Adipocyte (in vitro differentiated cells): ENCODE measurements around the gene CCNT2.
A peak's percentile ranks its signal among the peaks of the same experiment; 100 is the strongest.

Experiments used
- DNase-seq: peaks from one replicate; pipeline ENCODE4 v3.0.0-alpha.2; 2015; ENCODE audit warnings: low read depth
- H3K27me3 ChIP-seq: replicated peaks from 2 replicates; pipeline ENCODE4 v1.7.0; 2013; ENCODE audit warnings: mild to moderate bottlenecking, low read length, moderate library complexity; ENCODE audit not compliant: control insufficient read depth, insufficient read depth
- H3K36me3 ChIP-seq: 2 replicates; pipeline ENCODE4 v1.7.0; 2013; ENCODE audit warnings: low read length, mild to moderate bottlenecking, moderate library complexity; ENCODE audit not compliant: control insufficient read depth, insufficient read depth, severe bottlenecking
- H3K4me1 ChIP-seq: 2 replicates; pipeline ENCODE4 v1.7.0; 2013; ENCODE audit warnings: mild to moderate bottlenecking, low read length, moderate library complexity; ENCODE audit not compliant: control insufficient read depth, insufficient read depth
- H3K4me3 ChIP-seq: 2 replicates; pipeline ENCODE4 v1.7.0; 2013; ENCODE audit warnings: mild to moderate bottlenecking, low read length, moderate library complexity
- H3K9ac ChIP-seq: 2 replicates; pipeline ENCODE4 v1.7.0; 2013; ENCODE audit warnings: mild to moderate bottlenecking, low read length, moderate library complexity
- H3K9me3 ChIP-seq: 2 replicates; pipeline ENCODE4 v1.7.0; 2013; ENCODE audit warnings: mild to moderate bottlenecking, low read length, moderate library complexity; ENCODE audit not compliant: control insufficient read depth

Gene CCNT2

DNA sequence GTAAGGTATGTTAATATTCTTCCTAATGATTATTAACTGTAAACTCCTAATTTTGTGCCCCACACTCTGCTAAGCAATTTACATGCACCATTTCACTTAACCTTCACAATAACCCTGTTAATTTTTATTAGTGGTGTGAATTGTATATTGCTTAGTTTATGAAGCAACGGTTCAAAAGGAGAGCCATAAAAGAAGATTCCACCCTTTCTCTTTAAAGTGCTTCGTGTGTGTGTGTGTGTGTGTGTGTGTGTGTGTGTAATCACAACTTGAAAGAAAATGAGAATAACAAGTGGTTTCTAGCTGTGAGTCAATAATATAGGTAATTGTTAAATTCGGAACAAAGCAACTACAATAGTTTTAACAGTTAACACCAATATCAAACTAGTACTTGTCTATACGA, 60.6 kb downstream of the CCNT2 start:
- DNase-seq = no peak
- Histone ChIP-seq H3K9me3 (no peaks in the 10 kb centered on the region), H3K4me1 (no peaks in the 10 kb centered on the region), H3K27me3 (peaks cover 4% of the 10 kb centered on the region), H3K9ac (no peak overlapping the region), H3K4me3 (no peak overlapping the region), H3K36me3 (no peaks in the 10 kb centered on the region)

DNA sequence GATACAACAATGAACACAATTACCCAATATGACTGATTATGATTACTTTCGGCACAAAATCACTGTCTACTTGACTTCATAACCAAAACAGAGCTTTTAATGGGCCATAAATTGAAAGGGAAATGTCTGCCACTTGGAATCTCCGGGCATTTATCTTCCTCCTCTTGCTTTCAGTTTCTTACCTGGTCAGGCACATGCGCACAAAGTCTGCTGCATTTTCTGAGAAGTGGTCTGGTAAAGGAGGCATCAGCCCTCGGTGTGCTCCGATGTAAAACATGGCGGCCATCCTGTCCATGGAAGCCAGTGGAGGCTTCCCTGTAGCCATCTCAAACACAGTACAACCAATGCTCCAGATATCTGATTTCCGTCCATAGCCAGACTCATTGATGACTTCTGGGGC, 62.0 kb downstream of the CCNT2 start:
- no peak overlapping the region for H3K4me3 ChIP-seq
- DNase-seq = no peak
- no peak overlapping the region for H3K9ac ChIP-seq
- no peaks in the 10 kb centered on the region for H3K36me3 ChIP-seq
- H3K27me3 ChIP-seq = peaks cover 5% of the 10 kb centered on the region
- no peaks in the 10 kb centered on the region for H3K4me1 ChIP-seq
- H3K9me3 ChIP-seq = no peaks in the 10 kb centered on the region

DNA sequence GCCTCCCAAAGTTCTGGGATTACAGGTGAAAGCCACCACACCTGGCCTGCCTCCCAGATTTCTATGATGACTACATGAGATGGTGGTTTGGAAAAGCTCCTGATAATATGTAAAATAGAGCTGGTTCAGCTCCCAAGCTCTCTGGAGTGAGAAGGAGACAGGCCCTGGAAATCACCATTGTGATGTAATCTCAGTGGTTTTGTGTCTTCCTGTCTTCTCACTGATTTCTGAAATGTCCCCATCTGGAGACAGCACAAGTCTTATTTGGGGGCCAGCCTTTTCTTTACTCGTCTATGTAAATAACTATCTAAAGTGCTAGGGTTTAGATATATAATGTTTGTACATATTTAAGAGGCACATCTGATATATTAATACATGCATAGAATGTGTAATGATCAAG, 64.0 kb downstream of the CCNT2 start:
- no peaks in the 10 kb centered on the region for H3K36me3 ChIP-seq
- no peaks in the 10 kb centered on the region for H3K9me3 ChIP-seq
- no peaks in the 10 kb centered on the region for H3K4me1 ChIP-seq
- H3K4me3 ChIP-seq = no peak overlapping the region
- no peak for DNase-seq
- H3K9ac ChIP-seq = no peak overlapping the region
- H3K27me3 ChIP-seq = peaks cover 12% of the 10 kb centered on the region

DNA sequence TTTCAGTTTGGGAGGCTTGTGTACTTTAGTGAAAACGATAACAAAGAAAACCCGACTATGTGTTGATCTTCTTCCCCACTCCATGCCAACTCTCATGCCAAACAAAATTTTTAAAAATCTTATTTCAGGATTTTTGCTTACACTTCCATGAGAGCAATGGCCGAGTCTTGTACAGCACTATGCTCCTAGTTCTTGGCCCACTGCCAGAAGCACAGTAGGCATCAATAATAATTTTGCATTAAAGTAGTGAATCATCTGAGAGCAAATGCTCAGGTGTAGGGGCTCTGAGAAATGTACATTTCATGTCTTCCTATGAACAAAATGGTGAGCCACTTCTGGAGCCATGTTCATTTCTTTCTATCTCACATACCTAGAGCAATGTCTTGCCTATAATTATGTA, 66.4 kb downstream of the CCNT2 start:
- Histone ChIP-seq H3K27me3 (peaks cover 12% of the 10 kb centered on the region), H3K9ac (no peak overlapping the region), H3K9me3 (no peaks in the 10 kb centered on the region), H3K4me1 (no peaks in the 10 kb centered on the region), H3K4me3 (no peak overlapping the region), H3K36me3 (no peaks in the 10 kb centered on the region)
- no peak for DNase-seq

DNA sequence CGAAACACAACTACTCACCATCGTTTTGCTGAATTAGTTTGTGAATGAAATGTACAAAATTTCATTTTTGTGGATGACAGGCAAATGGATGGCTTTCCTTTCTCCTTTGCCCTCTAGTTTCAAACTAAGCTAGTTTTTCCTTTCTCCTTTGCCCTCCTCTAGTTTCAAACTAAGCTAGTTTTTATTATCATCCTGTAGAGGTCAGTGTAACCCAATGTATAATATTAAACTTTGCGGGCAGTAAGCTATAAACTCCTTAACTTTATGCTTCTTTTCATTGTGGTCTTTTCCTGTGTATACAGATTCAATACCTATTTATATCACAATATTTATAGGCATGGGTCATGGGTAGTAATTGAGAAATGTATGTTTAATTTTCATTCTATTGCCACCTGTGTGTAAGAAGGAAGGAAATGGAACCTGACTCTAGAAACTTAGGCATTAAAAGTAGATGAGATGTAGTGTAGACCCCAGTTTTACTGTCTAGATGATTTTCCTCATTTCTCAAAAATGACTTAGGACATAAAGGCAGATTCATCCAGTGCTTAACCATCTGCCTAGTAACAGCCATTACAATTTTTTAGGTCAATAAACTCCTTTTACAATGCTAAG, 70.5 kb downstream of the CCNT2 start:
- peak; percentile 68 for DNase-seq
- H3K27me3 ChIP-seq = peaks cover 17% of the 10 kb centered on the region
- no peaks in the 10 kb centered on the region for H3K4me1 ChIP-seq

DNA sequence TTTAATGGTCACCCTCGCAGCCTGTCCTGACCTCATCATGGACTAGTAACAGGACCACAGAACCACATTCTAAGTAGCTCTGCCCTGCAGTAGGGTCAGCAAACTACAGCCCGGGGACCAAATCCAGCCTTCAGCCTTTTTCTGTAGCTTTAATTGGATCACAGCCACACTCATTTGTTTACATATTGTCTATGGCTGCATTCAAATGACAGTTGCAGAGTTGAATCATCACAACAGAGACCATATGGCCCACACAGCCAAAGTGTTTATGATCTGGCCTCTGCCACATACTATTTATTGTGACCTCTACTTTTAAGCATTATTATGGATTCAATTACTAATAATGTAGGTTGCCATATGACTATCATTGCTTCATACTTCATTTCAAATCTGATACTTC, 80.9 kb downstream of the CCNT2 start:
- Histone ChIP-seq H3K4me3 (no peak overlapping the region), H3K9ac (no peak overlapping the region), H3K4me1 (peaks cover 2% of the 10 kb centered on the region)

More for the DNA sequence above, 70.5 kb downstream of the CCNT2 start:
- no peak overlapping the region for H3K4me3 ChIP-seq
- no peaks in the 10 kb centered on the region for H3K36me3 ChIP-seq
- H3K9me3 ChIP-seq = no peaks in the 10 kb centered on the region
- no peak overlapping the region for H3K9ac ChIP-seq

DNA sequence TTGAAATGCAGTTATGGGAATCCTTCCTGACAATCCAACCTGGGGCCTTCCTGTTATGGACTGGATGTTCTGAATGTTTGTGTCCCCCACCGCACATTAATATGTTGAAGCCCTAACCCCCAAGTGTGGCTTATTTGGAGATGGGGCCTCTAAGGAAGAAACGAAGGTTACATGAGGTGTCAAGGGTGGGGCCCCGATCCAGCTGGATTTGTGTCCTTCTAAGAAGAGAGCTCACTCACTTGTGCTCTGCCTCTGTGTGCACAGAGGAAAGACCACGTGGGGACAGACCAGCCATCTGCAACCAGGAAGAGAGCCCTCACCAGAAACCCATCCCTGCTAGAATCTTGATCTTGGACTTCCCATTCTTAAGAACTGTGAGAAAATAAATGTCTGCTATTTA, 84.2 kb downstream of the CCNT2 start:
- no peak for DNase-seq
- Histone ChIP-seq H3K4me1 (peaks cover 3% of the 10 kb centered on the region), H3K36me3 (no peaks in the 10 kb centered on the region), H3K27me3 (peaks cover 6% of the 10 kb centered on the region), H3K9ac (no peak overlapping the region), H3K9me3 (no peaks in the 10 kb centered on the region), H3K4me3 (no peak overlapping the region)

More for the DNA sequence above, 80.9 kb downstream of the CCNT2 start:
- no peaks in the 10 kb centered on the region for H3K36me3 ChIP-seq
- no peak for DNase-seq
- H3K9me3 ChIP-seq = no peaks in the 10 kb centered on the region
- H3K27me3 ChIP-seq = peaks cover 2% of the 10 kb centered on the region

DNA sequence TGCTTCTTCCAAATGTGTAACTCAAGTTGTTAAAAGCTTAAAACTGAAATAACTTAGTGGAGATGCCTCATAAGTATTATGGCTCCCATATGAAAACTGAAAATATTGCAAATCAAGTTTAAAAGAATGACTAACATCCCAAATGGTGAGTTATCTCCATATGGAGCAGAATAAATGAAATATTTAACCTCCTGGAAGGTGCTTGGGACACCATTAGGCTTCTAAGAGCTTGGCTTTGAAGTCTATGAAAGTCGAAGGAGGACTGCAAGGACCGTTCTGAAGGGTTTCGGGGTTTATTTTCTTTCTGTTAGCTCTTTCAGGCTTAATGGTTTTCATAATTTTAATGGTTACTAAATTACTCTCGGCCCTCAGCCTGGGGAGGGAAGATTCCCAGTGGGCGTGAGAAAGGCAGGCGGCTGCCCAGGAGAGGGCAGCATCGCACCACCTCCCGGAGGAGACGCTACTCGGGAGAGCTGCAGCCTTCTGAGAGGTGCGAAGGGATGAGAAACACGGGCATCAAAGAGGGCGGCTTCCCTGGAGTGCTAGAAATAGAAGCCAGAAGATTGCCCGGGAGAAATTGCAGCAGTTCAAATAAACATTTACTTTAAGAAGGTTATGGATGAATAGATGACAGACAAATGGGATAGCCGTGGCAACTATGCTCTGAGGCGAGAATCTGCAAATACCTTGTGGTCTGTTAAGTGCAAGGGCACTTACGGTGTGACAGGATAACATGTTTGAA, 85.6 kb downstream of the CCNT2 start:
- no peak overlapping the region for H3K4me3 ChIP-seq
- no peaks in the 10 kb centered on the region for H3K9me3 ChIP-seq
- peaks cover 6% of the 10 kb centered on the region for H3K27me3 ChIP-seq
- H3K36me3 ChIP-seq = no peaks in the 10 kb centered on the region
- peak; percentile 88 for DNase-seq
- no peak overlapping the region for H3K9ac ChIP-seq
- peaks cover 3% of the 10 kb centered on the region for H3K4me1 ChIP-seq

DNA sequence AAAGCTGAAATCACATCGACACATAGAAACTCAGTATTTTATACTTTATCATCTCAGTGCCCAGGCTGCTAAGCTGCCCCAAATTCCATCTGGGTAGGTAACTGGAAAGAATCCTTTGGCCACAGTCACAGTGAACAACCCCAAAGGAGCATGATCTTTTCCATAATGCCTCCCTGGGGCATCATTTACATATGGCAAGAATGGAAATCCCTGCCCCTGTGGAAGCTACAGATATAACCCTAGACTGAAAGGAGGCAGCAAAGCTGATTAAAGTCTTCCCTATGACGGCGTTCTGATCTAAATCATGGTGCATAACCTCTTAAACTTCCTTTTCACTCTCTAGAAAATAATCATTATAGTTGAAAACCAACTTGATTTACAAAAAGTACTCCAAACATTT, 87.1 kb downstream of the CCNT2 start:
- H3K36me3 ChIP-seq = no peaks in the 10 kb centered on the region
- no peak overlapping the region for H3K9ac ChIP-seq
- peaks cover 3% of the 10 kb centered on the region for H3K4me1 ChIP-seq
- no peak for DNase-seq
- no peaks in the 10 kb centered on the region for H3K9me3 ChIP-seq
- H3K4me3 ChIP-seq = no peak overlapping the region
- H3K27me3 ChIP-seq = peaks cover 6% of the 10 kb centered on the region
